ENCODE results near the gene MDP1.

The MDP1 gene

DNA sequence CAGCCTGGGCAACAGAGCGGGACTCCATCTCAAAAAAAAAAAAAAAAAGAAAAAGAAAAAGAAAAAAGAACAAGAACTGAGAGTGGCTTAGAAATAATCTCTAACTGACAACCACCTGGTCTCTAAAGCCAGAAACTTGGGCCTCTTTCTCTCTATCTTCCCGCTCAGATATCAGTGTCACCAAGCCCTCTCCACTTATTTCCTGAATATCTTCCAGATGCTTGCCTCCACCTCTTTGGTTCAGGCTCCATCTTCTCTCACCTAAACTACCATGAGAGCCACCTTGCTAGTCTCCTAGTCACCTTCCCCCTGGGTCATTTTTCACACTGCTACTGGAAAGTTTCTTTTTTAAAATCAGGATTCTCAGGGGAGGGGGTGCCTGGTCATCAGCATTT lies 18.8 kb downstream of the MDP1 start:
- DNase-seq (ENCODE audit: low spot score) = no peak

DNA sequence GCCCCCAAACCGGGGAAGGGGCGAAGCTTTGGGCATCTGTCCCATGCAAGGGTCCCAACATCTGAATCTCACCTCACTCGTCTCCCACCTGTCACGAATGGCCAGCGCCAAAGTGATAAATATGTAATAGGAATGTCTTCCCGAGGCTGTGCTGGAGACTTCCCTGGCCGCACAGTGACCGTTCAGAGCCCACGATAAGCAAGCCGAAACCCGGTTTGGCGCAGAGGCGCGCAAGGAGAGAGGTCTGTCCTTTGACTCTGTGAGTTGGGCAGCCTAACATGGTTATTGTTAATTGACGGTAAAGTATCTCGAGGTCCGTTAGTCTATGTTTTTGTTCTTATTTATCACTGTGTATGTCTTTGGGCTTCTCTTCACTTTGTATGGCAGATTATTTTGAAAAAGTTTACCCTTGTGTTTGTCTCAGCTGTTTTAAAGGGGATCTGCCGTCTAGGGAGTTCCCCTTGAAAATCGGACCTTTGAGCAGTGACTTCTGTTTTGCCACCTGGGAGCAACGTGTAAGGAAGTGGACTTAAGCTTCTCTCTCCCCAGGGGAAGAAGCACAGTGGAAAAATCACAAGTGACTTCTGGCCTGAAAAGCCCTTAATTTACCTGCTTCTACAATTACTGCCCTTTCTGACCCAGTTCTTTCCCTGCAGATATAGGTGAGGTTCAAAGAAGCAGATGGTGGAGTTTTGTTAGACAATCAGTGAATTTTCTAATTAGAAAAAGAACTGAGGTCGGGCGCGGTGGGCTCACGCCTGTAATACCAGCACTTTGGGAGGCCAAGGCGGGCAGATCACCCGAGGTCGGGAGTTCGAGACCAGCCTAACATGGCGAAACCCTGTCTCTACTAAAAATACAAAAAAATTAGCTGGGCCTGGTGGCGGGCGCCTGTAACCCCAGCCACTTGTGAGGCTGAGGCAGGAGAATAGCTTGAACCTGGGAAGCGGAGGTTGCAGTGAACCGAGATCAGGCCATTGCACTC lies 19.5 kb downstream of the MDP1 start:
- peak; percentile 53 for DNase-seq (ENCODE audit: low spot score)

DNA sequence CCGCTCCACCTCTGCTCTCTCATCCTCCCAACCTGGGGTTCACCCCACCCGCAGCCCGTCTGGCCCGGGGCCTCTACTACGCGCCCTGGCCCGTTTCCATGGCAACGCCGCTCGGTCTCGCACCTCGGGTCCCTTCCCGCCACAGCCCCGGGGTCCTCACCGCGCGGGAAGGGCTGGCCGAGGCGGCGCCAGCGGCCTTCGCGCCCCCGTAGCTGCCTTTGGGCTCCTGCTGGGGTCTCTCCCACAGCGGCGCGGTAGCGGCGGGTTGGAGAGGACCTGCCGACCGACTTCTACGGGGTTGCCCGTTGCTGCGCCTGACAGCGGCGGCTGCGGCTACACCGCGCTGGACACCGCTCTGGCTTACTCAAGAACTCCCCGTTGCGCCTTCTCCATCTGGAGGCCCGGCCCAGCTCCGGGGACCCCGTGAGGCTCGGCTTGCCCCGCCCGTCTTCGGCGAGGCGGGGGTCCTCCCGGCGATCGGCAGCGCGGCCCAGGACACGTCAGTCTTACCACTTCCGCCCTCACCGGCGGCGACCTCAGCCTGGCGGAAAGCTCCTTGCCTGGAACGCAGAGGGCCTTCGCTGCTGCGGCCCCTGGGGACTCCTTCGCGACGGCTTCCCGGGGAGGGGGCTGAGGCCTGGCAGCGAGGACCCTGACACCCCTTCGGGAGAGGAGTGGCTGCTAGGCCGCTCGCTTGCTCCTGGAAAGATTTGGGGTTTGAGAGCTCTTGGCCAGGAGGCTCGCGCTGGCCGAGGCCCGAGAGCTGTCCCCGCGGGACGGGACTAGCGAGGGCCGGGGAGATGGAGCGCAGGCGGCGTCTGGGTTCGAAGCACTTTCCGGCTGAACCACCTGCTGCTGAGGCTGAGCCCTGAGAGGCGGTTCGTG lies 20.4 kb downstream of the MDP1 start, which contains the start of gene TM9SF1:
TSS of gene TM9SF1 (minus strand) at position 256 of the 885 bp plus-strand sequence. CDS start 422 bp downstream, outside the sequence.
- peak; percentile 90 for DNase-seq (ENCODE audit: low spot score)

DNA sequence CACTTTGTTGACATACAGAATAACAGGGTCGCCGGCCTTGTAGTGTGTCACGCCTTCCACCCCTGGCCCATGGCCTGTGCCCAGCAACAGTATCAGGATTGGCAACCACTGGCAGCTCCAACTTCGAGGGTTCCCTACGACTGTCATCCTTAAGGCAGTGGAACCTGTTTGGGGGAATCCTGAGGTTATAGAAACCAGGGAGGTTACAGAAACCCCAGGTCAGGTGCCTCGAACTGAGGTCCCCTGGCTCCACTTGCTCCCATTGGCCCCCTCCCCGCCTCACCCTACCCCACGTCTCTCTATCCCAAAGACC lies 21.0 kb downstream of the MDP1 start:
- DNase-seq (ENCODE audit: low spot score) = no peak

DNA sequence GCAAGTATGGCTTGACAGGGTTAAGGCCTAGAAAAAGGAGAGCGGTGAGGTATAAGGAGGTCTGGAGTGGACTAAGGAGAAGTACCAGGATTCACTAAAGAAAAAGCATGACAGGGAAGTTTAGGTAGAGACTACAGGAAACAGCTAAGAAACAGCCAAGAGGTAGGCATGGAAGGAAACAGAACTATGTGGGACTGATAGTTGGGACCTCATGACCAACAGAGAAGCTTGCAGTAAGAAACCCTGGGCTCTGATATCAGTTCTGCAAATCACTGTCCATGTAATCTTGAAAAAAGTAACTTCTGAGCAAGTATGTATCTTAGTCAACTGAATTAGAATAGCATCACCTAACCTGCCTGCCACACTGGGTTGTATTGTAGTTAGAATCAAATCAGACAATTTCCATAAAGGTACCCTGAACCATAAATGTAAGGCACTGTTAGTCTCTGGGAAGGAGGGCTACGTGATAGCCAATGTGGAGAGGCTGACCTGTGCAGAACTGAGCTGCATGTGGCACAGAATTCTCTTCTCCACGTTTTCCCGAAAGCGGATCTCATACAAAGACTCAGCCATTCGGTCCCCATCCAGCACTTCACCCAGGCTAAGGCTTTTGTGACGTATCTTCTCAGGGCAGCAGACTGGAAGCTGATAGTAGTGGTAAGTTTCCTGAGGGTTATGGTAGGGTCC lies 21.5 kb downstream of the MDP1 start:
- no peak for DNase-seq (ENCODE audit: low spot score)

DNA sequence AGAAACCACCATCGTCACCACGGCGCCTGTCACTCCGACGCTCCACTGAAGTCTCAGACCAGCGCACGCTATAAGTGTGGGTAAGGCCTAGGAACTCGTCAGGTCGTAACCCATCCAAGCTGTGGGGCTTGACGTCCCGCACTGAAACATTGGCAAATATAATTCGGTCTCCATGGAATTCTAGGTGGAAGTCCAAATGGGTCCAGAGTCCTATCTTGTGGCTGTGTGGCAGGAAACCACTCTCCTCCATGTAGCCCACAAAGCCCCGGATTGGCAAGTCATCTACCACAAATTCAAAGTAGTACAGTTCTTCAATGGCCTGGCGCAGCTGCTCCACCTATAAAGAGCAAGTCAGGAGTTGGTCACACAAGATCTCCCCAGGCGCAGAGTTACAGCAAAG lies 22.9 kb downstream of the MDP1 start:
- DNase-seq (ENCODE audit: low spot score) = no peak

DNA sequence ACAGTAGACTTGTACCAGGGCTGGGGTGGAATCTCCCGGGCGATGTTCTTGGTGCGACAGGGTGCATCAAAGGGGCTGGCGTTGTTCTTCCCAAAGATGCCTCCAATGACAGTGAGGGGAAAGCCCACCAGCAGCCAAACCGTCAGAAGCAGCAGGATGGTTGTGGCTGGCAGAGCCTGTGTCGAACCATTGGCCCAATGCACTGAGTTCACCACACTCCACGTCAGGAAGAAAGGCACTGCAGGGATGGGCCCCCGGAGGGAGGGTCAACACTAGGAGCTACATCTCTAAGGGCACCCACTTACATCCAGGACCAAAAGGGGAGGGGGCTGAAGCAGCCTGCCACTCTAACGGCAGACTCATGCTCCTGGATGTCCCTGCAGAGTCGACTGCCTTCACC lies 25.4 kb downstream of the MDP1 start:
- DNase-seq (ENCODE audit: low spot score) = no peak

DNA sequence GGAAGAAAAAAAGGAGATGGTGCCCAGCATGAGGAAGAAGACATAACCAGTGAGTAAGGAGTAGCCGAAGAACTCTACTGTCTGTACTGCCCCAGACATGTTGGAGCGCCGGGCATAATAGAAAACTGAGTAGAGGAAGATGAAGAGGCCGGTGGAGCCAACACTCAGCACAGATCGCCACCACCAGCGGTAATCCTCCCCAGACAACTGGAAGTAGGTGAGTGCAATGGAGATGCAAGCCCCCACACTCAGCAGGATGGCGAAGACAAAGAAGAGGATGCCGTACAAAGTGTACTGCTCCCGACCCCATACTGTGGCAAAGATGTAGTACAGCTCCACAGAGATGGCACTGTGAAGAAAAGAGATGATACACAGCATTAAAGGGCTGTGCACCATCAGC lies 26.4 kb downstream of the MDP1 start:
- no peak for DNase-seq (ENCODE audit: low spot score)

DNA sequence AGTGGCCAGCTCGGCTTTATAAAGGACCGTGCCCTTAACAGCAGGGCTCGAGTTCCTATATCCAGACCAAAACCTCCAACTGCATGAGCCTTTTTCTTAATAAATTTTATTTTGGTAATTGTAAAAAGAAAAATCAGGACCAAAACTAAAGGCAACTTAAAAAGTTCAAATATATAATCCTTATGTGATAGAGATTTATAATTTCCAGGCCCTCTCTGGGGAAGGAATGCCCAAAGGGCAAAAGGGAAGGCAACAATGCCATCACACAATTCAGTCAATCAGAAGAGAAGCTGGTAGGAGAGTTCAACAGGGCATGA lies 26.8 kb downstream of the MDP1 start:
- no peak for DNase-seq (ENCODE audit: low spot score)

DNA sequence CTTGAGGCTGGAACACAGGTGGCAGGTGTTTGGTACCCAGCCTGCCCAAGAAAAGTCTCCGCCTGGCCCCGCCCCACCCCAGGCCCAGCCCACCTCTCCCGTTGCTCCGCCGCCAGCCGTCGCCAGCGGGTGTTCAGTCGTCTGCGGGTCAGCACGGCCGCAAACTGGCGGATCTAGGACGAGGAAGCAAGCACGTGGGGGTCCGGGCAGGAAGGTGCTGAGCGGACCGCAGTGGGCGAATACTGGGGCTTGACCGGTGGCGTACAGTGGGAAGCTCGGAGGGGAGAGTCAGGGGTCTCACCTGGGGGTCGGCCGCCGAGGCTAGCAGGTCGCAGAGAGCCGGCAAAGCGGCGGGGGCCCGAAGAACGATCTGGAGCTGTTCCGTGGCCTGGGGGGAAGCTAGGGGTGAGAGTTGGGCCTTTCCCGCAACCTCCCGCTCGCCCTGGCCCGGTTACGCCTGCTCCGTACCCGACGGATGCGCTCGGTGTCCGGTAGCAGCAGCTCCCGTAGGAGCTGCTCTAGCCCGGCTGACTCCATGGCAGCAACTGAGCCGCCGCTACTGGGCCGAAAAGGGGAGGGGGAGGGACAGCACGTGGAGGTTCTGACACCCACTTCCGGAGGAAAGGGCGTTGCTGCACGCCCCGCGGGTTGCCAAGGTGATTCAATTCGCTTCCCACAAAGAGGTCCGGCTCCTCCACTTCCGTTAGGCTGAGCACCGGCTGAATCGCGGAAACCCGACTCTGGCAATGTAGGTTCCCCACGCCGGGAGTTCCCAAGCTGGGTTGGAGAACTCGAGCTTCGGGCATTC lies 27.4 kb downstream of the MDP1 start, which contains the start of gene IPO4:
TSS of gene IPO4 (minus strand) at position 566 of the 808 bp plus-strand sequence. CDS start at position 537, 29 bp downstream.
- DNase-seq (ENCODE audit: low spot score) = peak; percentile 99

DNA sequence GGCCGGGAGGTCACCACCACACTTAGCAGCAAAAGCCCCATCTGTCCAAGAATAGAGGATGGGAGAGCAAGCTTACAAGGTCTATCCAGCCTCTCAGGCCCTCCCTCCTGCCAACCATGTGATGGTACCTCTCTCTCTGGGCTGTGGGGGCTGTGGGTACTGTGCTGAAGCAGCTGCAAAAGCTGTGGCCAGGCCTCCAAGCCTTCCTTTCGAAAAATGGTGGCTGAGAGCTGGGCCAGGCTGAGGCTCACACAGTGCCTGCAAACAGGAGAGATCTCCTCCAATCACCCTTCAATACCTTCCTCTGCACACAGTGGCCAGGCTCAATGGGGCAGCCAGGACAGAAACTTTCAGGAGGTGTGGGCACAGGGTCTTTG lies 28.3 kb downstream of the MDP1 start:
- no peak for DNase-seq (ENCODE audit: low spot score)

DNA sequence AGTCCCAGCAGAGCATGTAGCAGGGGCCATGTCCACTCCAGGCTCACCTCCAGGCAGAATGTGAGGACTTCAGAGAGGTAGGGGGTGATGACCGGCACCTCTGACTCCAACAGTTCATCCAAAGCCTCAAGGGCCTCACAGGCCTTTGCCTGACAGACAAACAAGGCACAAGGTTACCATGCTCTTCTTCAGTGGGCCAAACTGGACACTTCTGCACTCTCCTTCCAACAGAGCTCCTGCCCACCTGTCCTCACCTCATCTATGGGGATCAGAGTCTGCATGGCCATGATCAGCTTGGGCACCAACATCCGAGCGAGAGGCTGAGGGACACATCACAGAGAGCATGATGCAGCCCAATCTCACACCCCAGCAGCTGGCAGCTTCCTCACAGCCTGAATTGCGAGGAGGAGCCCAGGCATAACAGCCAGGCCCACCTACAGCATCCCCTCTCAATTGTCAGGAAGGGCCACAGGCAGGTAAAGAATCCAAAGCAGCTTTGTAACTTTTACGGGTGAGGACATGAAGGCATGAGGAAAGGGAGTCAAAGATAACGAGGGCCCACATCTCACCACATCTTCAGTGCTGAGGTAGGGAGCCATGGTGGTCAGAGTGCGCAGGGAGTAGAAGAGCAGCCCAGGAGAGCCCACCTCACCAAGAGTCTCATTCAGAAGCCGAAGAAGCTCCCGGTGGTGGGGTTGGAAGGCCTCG lies 28.9 kb downstream of the MDP1 start:
- no peak for DNase-seq (ENCODE audit: low spot score)

DNA sequence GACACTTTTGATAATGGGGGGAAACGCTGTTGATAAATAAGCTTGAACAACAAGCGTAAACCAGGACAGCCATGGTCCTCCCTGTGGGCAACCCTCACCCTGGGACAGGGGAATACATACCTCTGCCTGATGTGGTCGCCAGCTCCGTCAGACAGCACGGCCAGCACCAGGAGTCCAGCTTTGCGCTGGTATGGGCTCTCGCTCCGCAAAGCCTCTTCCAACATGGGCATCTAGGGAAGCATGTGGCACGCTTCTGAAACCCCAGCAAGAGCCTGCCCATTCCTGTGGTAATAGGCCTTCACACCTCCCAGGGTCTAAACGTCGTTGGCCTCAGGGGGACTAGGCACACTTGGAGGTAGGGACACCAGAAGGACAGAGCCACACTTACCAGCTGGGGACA lies 30.1 kb downstream of the MDP1 start:
- DNase-seq (ENCODE audit: low spot score) = no peak

DNA sequence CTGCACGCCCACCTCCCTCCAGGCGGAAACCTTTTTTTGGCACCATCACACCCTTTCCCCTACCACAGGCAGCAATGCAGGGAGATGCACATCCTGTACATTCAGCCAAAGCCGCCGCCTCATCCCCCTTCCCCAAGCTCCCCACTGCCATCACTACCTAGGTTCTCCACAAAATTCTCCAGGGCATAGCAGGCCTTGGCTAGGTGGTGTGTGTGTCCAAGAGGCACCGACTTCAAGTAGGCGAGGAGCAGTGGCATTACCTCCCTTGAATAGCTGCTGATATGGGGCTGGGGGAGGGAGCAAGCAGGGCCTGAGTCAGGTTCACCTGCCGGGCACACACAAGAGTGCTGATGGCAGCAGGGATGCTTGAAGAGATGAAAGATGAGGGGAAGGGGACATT lies 30.8 kb downstream of the MDP1 start:
- DNase-seq (ENCODE audit: low spot score) = no peak

DNA sequence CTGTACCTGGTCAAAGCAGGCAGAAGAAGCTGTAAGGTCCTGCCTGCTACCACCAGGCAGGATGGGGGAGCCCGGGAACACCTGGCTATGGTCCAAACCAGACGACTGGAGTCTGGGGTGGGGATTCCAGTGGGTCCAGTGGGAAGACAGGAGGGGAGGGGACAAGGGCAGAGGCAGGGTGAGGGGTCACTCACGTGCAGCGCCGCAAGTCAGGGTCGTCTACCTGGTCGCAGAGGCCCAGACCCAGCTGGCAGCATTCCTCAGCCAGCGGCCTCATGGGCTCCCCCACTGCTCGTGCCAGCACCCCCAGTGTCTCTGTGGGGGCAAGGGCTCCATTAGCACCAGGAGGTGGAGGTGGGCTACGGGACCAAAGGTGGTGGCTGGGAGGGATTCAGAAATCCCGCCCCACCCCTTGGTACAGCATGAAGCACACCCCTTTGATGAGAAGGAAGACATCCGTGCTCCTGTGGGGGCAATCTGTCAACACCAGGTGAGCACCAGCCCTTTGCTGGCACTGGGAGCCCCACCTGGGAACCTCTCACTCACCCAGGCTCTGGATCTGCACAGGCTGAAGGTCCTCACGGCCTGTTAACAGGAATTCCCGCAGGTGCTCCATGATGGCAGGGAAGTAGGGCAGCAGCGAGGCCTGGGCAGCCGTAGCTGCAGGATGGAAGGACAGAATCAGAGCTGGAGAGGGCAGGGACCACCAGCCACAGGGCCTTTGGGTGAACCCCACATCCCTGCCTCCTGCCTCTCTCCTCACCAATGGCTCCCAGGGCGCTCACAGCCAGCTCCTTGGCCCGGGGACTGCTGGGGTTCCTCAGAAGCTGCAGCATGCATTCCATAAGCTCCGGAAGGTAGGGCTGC lies 31.5 kb downstream of the MDP1 start:
- DNase-seq (ENCODE audit: low spot score) = no peak

DNA sequence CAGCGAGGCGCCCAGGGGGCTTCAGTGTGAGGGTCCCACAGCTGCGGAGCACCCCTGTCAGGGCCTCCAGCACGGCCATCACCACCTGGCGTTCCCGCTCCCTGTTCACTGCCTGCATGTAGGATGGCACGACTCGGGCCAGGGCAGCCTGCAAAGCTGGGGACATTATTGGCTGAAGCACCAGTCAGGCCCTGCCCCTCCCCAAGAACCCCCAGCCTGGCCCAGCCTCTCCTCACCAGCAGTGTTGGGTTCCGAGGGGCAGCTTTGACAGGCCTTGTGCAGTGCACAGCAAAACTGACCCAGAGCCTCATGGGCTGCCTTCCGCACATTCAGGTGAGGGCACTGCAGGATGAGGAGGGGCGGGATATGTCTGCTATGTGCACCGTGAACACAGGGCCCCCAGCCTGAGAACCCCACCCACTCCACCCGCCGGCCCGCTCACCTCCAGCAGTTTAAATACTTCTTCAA lies 32.8 kb downstream of the MDP1 start:
- DNase-seq (ENCODE audit: low spot score) = no peak

DNA sequence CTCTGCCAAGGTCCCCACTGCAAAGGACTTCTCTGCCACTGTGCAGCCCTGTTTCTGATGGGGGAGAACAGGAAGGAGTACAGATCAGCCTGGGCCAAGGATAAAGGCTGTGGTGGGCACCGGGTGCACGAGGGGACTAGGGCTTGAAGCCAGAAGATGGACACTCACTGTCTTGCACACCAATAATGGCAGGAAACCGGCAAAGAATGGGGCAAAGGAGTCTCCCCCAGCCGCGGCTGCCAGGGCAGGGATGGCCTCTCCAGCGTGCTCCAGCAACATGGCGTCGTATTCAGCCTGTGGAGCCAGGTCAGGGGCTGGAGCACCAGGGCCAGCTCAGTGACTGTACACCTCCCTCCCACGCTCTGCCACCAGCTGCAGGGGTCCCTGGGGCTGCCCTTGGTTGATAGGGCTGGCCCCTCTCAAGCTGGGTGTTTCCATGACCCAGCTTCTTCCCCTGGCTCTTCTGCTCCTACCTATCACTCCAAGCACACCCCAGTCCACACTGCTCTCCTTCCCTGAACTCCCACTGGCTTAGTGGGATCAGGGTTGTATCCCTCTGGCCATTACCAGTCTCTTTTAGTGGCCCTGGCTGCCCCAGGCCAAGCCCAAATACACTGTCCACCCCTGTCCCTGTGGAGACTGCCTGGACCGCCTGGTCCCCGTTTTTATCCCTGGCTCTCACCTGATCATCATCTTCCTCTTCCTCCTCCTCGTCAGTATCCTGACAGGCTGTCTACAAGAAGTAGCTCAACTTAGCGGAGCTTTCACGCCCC lies 33.6 kb downstream of the MDP1 start:
- no peak for DNase-seq (ENCODE audit: low spot score)

DNA sequence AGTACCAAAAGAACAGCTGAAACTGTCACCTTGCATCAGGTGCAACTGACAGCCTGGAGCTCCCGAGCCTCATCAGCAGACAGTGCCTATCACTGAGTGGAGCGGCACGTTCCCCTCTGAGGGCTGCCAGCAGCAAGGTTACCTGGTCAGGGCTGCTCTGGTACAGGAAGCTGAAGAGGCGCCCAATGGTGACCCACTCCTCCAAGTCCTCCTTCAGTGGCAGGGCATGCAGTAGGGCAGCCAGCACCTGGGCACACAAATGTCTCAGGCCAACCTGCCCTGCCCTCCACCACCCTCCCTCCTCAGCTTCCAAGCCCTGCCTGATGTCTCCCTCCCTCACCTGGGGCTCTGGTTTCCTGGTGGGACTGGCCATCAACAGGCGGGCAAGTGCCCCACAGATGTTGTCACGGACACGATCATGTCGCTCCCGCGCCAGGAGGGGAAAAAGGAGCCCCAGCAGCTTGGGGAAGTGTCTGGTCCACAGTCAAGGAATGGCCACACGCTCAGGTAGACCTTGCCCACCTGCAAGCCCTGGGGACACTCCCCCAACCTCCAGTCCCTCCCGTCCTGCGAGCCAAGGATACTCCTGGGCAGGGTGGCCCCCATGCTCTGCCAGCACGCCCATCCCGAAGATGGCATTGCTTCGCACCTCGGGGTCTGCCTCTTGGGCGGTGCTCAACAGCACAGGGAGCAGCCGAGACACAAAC lies 34.3 kb downstream of the MDP1 start:
- DNase-seq (ENCODE audit: low spot score) = no peak

All from RKO (cell line).